GM12878 (cell line): Measurements from ENCODE around the gene DIS3L. TPM values are rescaled to one million over a fixed set of nuclear protein-coding genes. Genes with fewer than 3 reads are reported as not detected.

ENCODE experiments used
- ATAC-seq: fragments of 200-7000 bp; cut with Tn5 transposase; 3 replicates; pipeline ENCODE4 v1.9.1; 2020; ENCODE audit warnings: mild to moderate bottlenecking, moderate library complexity
- BruUV-seq: library from RNA; stranded (reverse); fragments of 400-500 nt; replicated peaks from 2 replicates; lab custom pipeline; 2021; lab: Mats Ljungman, UMichigan
- CTCF ChIA-PET: fragments of 300-600 bp; sonication (Branson Sonifier 250); formaldehyde crosslinking; extraction: SDS; loops from one replicate; lab custom pipeline; 2021; ENCODE audit warnings: inconsistent platforms; lab: Yijun Ruan, JAX
- POLR2A ChIA-PET: fragments of 350-600 bp; formaldehyde crosslinking; extraction: SDS; loops from one replicate; lab custom pipeline; 2021; ENCODE audit warnings: inconsistent platforms; lab: Charles Lee
- RAD21 ChIA-PET: fragments of 300-600 bp; sonication (Branson Sonifier 250); formaldehyde crosslinking; loops from one replicate; lab custom pipeline; 2023; ENCODE audit warnings: antibody characterized with exemption; ENCODE audit not compliant: unreplicated experiment; lab: Charles Lee
- SMC1A ChIA-PET: fragments of 300-600 bp; sonication (Branson Sonifier 250); formaldehyde crosslinking; loops from one replicate; lab custom pipeline; 2023; ENCODE audit not compliant: unreplicated experiment, uncharacterized antibody; lab: Charles Lee
- DNase-seq: peaks from one replicate; pipeline ENCODE4 v3.0.0-alpha.2; 2011; ENCODE audit warnings: low read depth, low spot score
- FAIRE-seq: peaks from 3 replicates; lab custom pipeline; 2011; peaks lifted over from hg19 to GRCh38; lab: Jason Lieb, UNC
- H2AFZ ChIP-seq: 2 replicates; pipeline ENCODE4 v1.6.0; 2011; ENCODE audit warnings: low read depth, low read length, control low read depth; ENCODE audit not compliant: control insufficient read depth
- H3K27ac ChIP-seq: 2 replicates; pipeline ENCODE4 v1.5.1; 2011; ENCODE audit warnings: control low read depth; ENCODE audit not compliant: control insufficient read depth, insufficient read depth
- H3K27me3 ChIP-seq, 2 experiments: replicated peaks in 1 of 2; 2 replicates each; pipeline versions ENCODE4 v1.6.0 to v1.6.1; 2011; ENCODE audit warnings: low read length in 1 of 2; ENCODE audit not compliant: control insufficient read depth in 2 of 2, insufficient read depth in 2 of 2
- H3K36me3 ChIP-seq, 2 experiments: 2 replicates each; pipeline ENCODE4 v1.5.1; 2011; ENCODE audit warnings: low read length in 1 of 2; ENCODE audit not compliant: control insufficient read depth in 2 of 2, insufficient read depth in 2 of 2
- H3K4me1 ChIP-seq: 2 replicates; pipeline ENCODE4 v1.6.1; 2011; ENCODE audit warnings: mild to moderate bottlenecking, low read length, moderate library complexity, mixed read lengths; ENCODE audit not compliant: control insufficient read depth, insufficient read depth
- H3K4me2 ChIP-seq: 2 replicates; pipeline ENCODE4 v1.6.0; 2011; ENCODE audit warnings: control low read depth; ENCODE audit not compliant: control insufficient read depth, insufficient read depth
- H3K4me3 ChIP-seq: fragments of 200-600 bp; sonication (generic); 2 replicates; pipeline ENCODE4 v1.5.1; 2016
- H3K79me2 ChIP-seq: 2 replicates; pipeline ENCODE4 v1.6.0; 2011; ENCODE audit warnings: low read length; ENCODE audit not compliant: control insufficient read depth, insufficient read depth
- H3K9ac ChIP-seq: 2 replicates; pipeline ENCODE4 v1.8.0; 2011; ENCODE audit warnings: low read length, control low read depth, mixed read lengths; ENCODE audit not compliant: control insufficient read depth, insufficient read depth
- H3K9me3 ChIP-seq: replicated peaks from 3 replicates; pipeline ENCODE4 v1.5.1; 2011; ENCODE audit warnings: mild to moderate bottlenecking, low read length; ENCODE audit not compliant: control insufficient read depth, insufficient read depth
- H4K20me1 ChIP-seq: 2 replicates; pipeline ENCODE4 v1.6.0; 2011; ENCODE audit not compliant: control insufficient read depth, insufficient read depth
- CBX3 ChIP-seq: fragments of 200-600 bp; sonication (generic); IDR thresholded peaks from 2 replicates; pipeline ENCODE4 v1.6.1; 2016; ENCODE audit warnings: low read depth, borderline replicate concordance
- MTA2 ChIP-seq: fragments of 450-650 bp; IDR thresholded peaks from 2 replicates; pipeline ENCODE4 v1.6.1; 2016; ENCODE audit warnings: low read depth, mild to moderate bottlenecking, moderate library complexity
- NFYA ChIP-seq: IDR thresholded peaks from 2 replicates; pipeline ENCODE4 v1.6.1; 2011; ENCODE audit warnings: low read depth, mild to moderate bottlenecking, low read length, improper control_type of control experiment, borderline replicate concordance
- PML ChIP-seq: IDR thresholded peaks from 2 replicates; pipeline ENCODE4 v1.6.1; 2012; ENCODE audit warnings: low read length, inconsistent platforms
- POLR2AphosphoS5 ChIP-seq: IDR thresholded peaks from 2 replicates; pipeline ENCODE4 v1.6.1; 2011; ENCODE audit warnings: mild to moderate bottlenecking, low read length, inconsistent platforms
- POU2F2 ChIP-seq: IDR thresholded peaks from 3 replicates; pipeline ENCODE4 v1.6.1; 2011; ENCODE audit warnings: low read depth, mild to moderate bottlenecking, low read length, borderline replicate concordance
- SMC3 ChIP-seq: IDR thresholded peaks from 2 replicates; pipeline ENCODE4 v1.6.1; 2011; ENCODE audit warnings: low read length, improper control_type of control experiment, borderline replicate concordance
- SUZ12 ChIP-seq: fragments of 200-600 bp; sonication (generic); IDR thresholded peaks from one replicate; pipeline ENCODE4 v1.6.1; 2018; ENCODE audit warnings: antibody characterized with exemption, mild to moderate bottlenecking; ENCODE audit not compliant: unreplicated experiment
- YY1 ChIP-seq: IDR thresholded peaks from 2 replicates; pipeline ENCODE4 v1.6.1; 2011; ENCODE audit warnings: low read depth, mild to moderate bottlenecking, low read length
- ZBTB11 ChIP-seq: fragments of 450-650 bp; formaldehyde crosslinking; IDR thresholded peaks from 2 replicates; pipeline ENCODE4 v1.5.0; 2022; ENCODE audit warnings: mild to moderate bottlenecking, missing genetic modification characterization
- ZNF217 ChIP-seq: fragments of 450-650 bp; IDR thresholded peaks from 2 replicates; pipeline ENCODE4 v1.6.1; 2017; ENCODE audit warnings: antibody characterized with exemption, mild to moderate bottlenecking
- in situ Hi-C: fragments of 300-500 bp; cut with MboI; formaldehyde crosslinking; loops from 9 replicates; pipeline ENCODE4 v1.14.3; 2018; ENCODE audit warnings: mixed read lengths
- intact Hi-C: fragments of 100-400 bp; cut with micrococcal nuclease; formaldehyde crosslinking; loops from one replicate; pipeline ENCODE4 v1.14.2; 2022; ENCODE audit not compliant: unreplicated experiment
- polyA plus RNA-seq, 11 experiments: library from polyadenylated mRNA; depleted of rRNA in 4 of 11; unstranded in 6 of 11; stranded (reverse) in 5 of 11; fragments of >200 nt; fragmentation: Nextera tagmentation in 4 of 11; fragmentation: Illumina TruSeq in 1 of 11; extraction: Ambion mirVana in 4 of 11; extraction: Trizol in 1 of 11; gene quantifications; 1 replicate in 1 of 11; 2 replicates in 10 of 11; pipeline versions ENCODE4 v1.2.1 to v1.2.3, GENCODE V29; 2011 to 2016; ENCODE audit warnings: inconsistent platforms in 2 of 11, missing spikeins in 2 of 11, low read depth in 1 of 11
- total RNA-seq, 4 experiments: library from RNA; depleted of rRNA in 3 of 4; stranded (reverse); fragments of >200 nt in 3 of 4; fragmentation: Illumina TruSeq in 1 of 4; extraction: Trizol in 1 of 4; gene quantifications; 2 replicates each; pipeline versions ENCODE4 v1.2.1 to v1.2.3, GENCODE V29; 2013 to 2021
- TF ChIP-seq, protein P1 (sequence below): fragments of 450-650 bp; IDR thresholded peaks from 2 replicates; pipeline ENCODE4 v1.6.1; 2017; ENCODE audit warnings: antibody characterized with exemption, mild to moderate bottlenecking, moderate library complexity

DIS3L gene
- total and polyA plus RNA-seq, 10 of the 15 experiments (the other 5 are each of a cell fraction or from before 2014, with no cell fraction given), result 7.6 to 33.7 (median 25.5) TPM

GRCh38 chr15:66275352-66275751 lies 18.0 kb upstream of the DIS3L start:
- RAD21 ChIA-PET, result interaction anchor here (0.7 kb wide), 1 partner anchor 9 kb away, joined by 4 read pairs; no protein-coding TSS in a partner anchor
- H3K9me3 ChIP-seq, result no peaks in the 10 kb centered on the region
- no peak overlapping the region for H3K4me3 ChIP-seq
- CTCF ChIA-PET, result interaction anchor here (0.6 kb wide), 1 partner anchor 871 kb away, joined by 3 read pairs; no protein-coding TSS in a partner anchor
- POLR2A ChIA-PET, result no interaction called here
- no peak overlapping the region for H3K9ac ChIP-seq
- H3K27me3 ChIP-seq, result no peaks in the 10 kb centered on the region; a peak in 1 of 4 replicates
- H3K36me3 ChIP-seq, result no peaks in the 10 kb centered on the region
- in situ Hi-C loops (no loop called here), intact Hi-C loops (no loop called here)
- no TSS peak for BruUV-seq
- no peak overlapping the region for H3K4me2 ChIP-seq
- no peaks in the 10 kb centered on the region for H3K4me1 ChIP-seq
- TF ChIP-seq ZNF217, result no peak
- no peak for TF ChIP-seq PML
- TF ChIP-seq NFYA, result no peak
- TF ChIP-seq MTA2, result no peak
- no peak for TF ChIP-seq CBX3
- TF ChIP-seq, protein P1, sequence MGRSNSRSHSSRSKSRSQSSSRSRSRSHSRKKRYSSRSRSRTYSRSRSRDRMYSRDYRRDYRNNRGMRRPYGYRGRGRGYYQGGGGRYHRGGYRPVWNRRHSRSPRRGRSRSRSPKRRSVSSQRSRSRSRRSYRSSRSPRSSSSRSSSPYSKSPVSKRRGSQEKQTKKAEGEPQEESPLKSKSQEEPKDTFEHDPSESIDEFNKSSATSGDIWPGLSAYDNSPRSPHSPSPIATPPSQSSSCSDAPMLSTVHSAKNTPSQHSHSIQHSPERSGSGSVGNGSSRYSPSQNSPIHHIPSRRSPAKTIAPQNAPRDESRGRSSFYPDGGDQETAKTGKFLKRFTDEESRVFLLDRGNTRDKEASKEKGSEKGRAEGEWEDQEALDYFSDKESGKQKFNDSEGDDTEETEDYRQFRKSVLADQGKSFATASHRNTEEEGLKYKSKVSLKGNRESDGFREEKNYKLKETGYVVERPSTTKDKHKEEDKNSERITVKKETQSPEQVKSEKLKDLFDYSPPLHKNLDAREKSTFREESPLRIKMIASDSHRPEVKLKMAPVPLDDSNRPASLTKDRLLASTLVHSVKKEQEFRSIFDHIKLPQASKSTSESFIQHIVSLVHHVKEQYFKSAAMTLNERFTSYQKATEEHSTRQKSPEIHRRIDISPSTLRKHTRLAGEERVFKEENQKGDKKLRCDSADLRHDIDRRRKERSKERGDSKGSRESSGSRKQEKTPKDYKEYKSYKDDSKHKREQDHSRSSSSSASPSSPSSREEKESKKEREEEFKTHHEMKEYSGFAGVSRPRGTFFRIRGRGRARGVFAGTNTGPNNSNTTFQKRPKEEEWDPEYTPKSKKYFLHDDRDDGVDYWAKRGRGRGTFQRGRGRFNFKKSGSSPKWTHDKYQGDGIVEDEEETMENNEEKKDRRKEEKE, result no peak
- no peak for TF ChIP-seq SUZ12
- no peak for TF ChIP-seq POLR2AphosphoS5
- no peak for TF ChIP-seq POU2F2
- TF ChIP-seq SMC3, result no peak
- TF ChIP-seq YY1, result no peak
- no peak for TF ChIP-seq ZBTB11
- TF ChIP-seq, all 136 proteins: peak for 0
- no peak for DNase-seq
- ATAC-seq, result no peak
- FAIRE-seq, result no peak
- SMC1A ChIA-PET, result interaction anchor here (1.1 kb wide), 1 partner anchor 716 kb away, joined by 4 read pairs; no protein-coding TSS in a partner anchor
- Histone ChIP-seq H2AFZ (no peak overlapping the region), H4K20me1 (no peaks in the 10 kb centered on the region), H3K27ac (no peak overlapping the region), H3K79me2 (no peaks in the 10 kb centered on the region)
